Measurements from ENCODE around the gene C19orf38. TPM values are rescaled to one million over a fixed set of nuclear protein-coding genes. Genes with fewer than 3 reads are reported as not detected.

The C19orf38 gene
- polyA plus RNA-seq, 1 of the 3 experiments (the other 2 are of a cell fraction), result 0.15 TPM

DNA sequence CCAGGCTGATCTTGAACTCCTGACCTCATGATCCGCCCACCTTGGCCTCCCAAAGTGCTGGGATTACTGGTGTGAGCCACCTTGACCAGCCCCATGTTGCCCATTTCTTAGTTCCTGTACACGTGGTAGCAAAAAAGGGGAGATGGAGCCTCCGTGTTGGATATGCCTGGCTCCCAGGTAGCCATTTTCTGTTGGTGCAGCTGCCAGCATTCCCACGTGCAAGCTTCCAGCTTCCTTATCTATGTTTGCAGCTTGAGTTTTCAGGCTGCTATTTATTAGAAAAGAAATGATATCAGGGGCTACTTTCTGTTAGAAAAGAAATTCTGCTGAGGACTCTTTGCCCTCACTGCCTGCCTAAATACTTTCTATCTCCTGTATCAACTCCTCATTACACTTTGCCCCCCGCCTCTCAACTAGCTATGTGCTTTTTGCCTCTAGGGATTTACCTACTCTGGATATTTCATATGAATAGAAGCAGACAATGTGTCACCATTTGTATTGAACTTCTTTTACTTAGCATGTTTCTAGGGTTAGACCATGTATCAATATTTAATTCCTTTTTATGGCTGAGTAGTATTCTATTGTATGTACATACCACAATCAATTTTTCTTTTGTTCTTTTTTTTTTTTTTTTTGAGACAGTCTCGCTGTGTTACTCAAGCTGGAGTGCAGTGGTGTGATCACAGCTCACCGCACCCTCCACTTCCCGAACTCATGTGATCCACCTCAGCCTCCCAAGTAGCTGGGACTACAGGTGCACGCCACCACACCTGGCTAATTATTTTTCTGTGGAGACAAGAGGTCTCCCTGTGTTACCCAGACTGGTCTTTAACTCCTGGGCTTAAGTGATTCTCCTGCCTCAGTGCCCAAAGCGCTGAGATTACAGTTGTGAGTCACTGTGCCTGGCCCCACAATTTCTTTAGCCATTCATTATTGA, 8.8 kb upstream of the C19orf38 start:
- 77% methylated on average over 10 of the region's 10 CpGs for WGBS (ENCODE audit: low lambda C conversion rate)
- no peak overlapping the region for H3K9ac ChIP-seq
- H3K4me2 ChIP-seq, result no peak overlapping the region
- ChIA-PET POLR2A (no interaction called here), CTCF (interaction anchor here (1.0 to 11.1 kb wide), 4 partner anchors 15 to 25 kb away, joined by 4 to 146 read pairs (median 4); no protein-coding TSS in a partner anchor)
- H4K20me1 ChIP-seq (ENCODE audit: insufficient read depth), result no peaks in the 10 kb centered on the region
- H2AFZ ChIP-seq (ENCODE audit: low read depth), result no peak overlapping the region
- H3K4me3 ChIP-seq (ENCODE audit: low read depth in 2 of 2, low read length in 1 of 2), result no peak overlapping the region
- H3K36me3 ChIP-seq (replicated peaks in 1 of 2; ENCODE audit: control insufficient read depth in 1 of 2, insufficient read depth in 2 of 2, low read length in 1 of 2), result peaks cover 0 to 4% of the 10 kb centered on the region in 2 experiments
- H3K9me3 ChIP-seq, result no peaks in the 10 kb centered on the region
- no peaks in the 10 kb centered on the region for H3K9me2 ChIP-seq
- TF ChIP-seq SMC3 (IDR thresholded peaks at IDR 0.05; ENCODE audit: low read depth, low read length) (no peak), FOXM1 (IDR thresholded peaks at IDR 0.05; ENCODE audit: low read depth) (no peak)
- no peaks in the 10 kb centered on the region for H3F3A ChIP-seq (replicated peaks; ENCODE audit: insufficient read depth)
- DNase-seq, result no peak
- H3K4me1 ChIP-seq (ENCODE audit: control insufficient read depth in 1 of 2, insufficient read depth in 2 of 2, low read depth in 1 of 2, low read length in 1 of 2), result peaks cover 0 to 13% of the 10 kb centered on the region in 2 experiments; a peak in 1 of 4 replicates
- no peak overlapping the region for H3K27ac ChIP-seq (ENCODE audit: low read depth in 2 of 2, low read length in 1 of 2)
- 0 out of 2 replicates have a peak, but pooled peaks cover 10% of the 10 kb centered on the region for H3K79me2 ChIP-seq (ENCODE audit: insufficient read depth)
- H3K27me3 ChIP-seq (ENCODE audit: insufficient read depth), result no peaks in the 10 kb centered on the region

DNA sequence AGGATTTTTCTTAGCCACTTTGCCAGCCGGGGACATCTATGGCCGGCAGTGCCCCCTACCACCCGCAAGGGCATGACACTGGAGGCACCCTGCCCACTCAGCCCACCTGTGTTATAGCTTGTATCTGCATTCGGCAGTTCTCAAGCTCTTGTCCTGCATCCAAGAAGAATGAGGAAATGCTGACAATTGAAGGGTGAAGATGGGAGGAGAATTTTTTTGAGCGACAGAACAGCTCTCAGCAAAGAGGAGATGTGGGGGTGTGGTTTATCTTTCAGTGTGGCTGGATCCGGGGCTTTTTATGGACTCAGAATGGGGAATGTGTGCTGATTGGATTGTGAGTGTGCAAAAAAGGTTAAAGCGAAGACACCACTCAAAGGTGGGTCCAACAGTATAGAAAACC, 5.4 kb upstream of the C19orf38 start:
- no peaks in the 10 kb centered on the region for H3F3A ChIP-seq (replicated peaks; ENCODE audit: insufficient read depth)
- POLR2A ChIA-PET, result no interaction called here

More for the DNA sequence above, 5.4 kb upstream of the C19orf38 start:
- CTCF ChIA-PET, result interaction anchor here (0.6 to 11.1 kb wide), 5 partner anchors 13 to 592 kb away, joined by 3 to 146 read pairs (median 3); no protein-coding TSS in a partner anchor
- no peak overlapping the region for H2AFZ ChIP-seq (ENCODE audit: low read depth)
- no peak overlapping the region for H3K9ac ChIP-seq
- no peaks in the 10 kb centered on the region for H3K9me3 ChIP-seq
- WGBS (ENCODE audit: low lambda C conversion rate), result 50% methylated on average over 7 of the region's 7 CpGs
- TF ChIP-seq FOXM1 (IDR thresholded peaks at IDR 0.05; ENCODE audit: low read depth) (no peak), SMC3 (IDR thresholded peaks at IDR 0.05; ENCODE audit: low read depth, low read length) (no peak), FOSL2 (IDR thresholded peaks at IDR 0.05; ENCODE audit: borderline replicate concordance, low read depth) (no peak), EZH2phosphoT487 (IDR thresholded peaks at IDR 0.05; ENCODE audit: borderline replicate concordance, low read depth) (no peak), SIN3A (IDR thresholded peaks at IDR 0.05; ENCODE audit: borderline replicate concordance, low read depth, low read length) (no peak), CHD2 (IDR thresholded peaks at IDR 0.05; ENCODE audit: low read length, partially characterized antibody) (no peak), GABPA (IDR thresholded peaks at IDR 0.05; ENCODE audit: low read depth) (no peak)
- TF ChIP-seq, protein P1, sequence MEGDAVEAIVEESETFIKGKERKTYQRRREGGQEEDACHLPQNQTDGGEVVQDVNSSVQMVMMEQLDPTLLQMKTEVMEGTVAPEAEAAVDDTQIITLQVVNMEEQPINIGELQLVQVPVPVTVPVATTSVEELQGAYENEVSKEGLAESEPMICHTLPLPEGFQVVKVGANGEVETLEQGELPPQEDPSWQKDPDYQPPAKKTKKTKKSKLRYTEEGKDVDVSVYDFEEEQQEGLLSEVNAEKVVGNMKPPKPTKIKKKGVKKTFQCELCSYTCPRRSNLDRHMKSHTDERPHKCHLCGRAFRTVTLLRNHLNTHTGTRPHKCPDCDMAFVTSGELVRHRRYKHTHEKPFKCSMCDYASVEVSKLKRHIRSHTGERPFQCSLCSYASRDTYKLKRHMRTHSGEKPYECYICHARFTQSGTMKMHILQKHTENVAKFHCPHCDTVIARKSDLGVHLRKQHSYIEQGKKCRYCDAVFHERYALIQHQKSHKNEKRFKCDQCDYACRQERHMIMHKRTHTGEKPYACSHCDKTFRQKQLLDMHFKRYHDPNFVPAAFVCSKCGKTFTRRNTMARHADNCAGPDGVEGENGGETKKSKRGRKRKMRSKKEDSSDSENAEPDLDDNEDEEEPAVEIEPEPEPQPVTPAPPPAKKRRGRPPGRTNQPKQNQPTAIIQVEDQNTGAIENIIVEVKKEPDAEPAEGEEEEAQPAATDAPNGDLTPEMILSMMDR (IDR thresholded peaks at IDR 0.05), result no peak
- TF ChIP-seq, protein P2, sequence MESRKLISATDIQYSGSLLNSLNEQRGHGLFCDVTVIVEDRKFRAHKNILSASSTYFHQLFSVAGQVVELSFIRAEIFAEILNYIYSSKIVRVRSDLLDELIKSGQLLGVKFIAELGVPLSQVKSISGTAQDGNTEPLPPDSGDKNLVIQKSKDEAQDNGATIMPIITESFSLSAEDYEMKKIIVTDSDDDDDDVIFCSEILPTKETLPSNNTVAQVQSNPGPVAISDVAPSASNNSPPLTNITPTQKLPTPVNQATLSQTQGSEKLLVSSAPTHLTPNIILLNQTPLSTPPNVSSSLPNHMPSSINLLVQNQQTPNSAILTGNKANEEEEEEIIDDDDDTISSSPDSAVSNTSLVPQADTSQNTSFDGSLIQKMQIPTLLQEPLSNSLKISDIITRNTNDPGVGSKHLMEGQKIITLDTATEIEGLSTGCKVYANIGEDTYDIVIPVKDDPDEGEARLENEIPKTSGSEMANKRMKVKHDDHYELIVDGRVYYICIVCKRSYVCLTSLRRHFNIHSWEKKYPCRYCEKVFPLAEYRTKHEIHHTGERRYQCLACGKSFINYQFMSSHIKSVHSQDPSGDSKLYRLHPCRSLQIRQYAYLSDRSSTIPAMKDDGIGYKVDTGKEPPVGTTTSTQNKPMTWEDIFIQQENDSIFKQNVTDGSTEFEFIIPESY (IDR thresholded peaks at IDR 0.05; ENCODE audit: borderline replicate concordance, low read depth), result no peak
- TF ChIP-seq, protein P3, sequence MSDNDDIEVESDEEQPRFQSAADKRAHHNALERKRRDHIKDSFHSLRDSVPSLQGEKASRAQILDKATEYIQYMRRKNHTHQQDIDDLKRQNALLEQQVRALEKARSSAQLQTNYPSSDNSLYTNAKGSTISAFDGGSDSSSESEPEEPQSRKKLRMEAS (IDR thresholded peaks at IDR 0.05; ENCODE audit: low read depth), result no peak
- H3K36me3 ChIP-seq (replicated peaks in 1 of 2; ENCODE audit: control insufficient read depth in 1 of 2, insufficient read depth in 2 of 2, low read length in 1 of 2), result no peaks in the 10 kb centered on the region
- H3K79me2 ChIP-seq (ENCODE audit: insufficient read depth), result no peaks in the 10 kb centered on the region
- no peaks in the 10 kb centered on the region for H3K27me3 ChIP-seq (ENCODE audit: insufficient read depth)
- H3K4me3 ChIP-seq (ENCODE audit: low read depth in 2 of 2, low read length in 1 of 2), result no peak overlapping the region
- H3K9me2 ChIP-seq, result no peaks in the 10 kb centered on the region
- no peak overlapping the region for H3K4me2 ChIP-seq
- no peaks in the 10 kb centered on the region for H4K20me1 ChIP-seq (ENCODE audit: insufficient read depth)
- DNase-seq, result no peak
- H3K27ac ChIP-seq (ENCODE audit: low read depth in 2 of 2, low read length in 1 of 2), result no peak overlapping the region
- no peaks in the 10 kb centered on the region for H3K4me1 ChIP-seq (ENCODE audit: control insufficient read depth in 1 of 2, insufficient read depth in 2 of 2, low read depth in 1 of 2, low read length in 1 of 2)
